Suprapubic skin (tissue), 4 donors: ENCODE results near the gene SMR3A.

Experiments
- POLR2A ChIP-seq, 2 donors: fragments of 450-650 bp; IDR thresholded peaks; one replicate each; pipeline ENCODE4 v1.6.1; 2017; ENCODE audit warnings: antibody characterized with exemption in 2 of 2, mild to moderate bottlenecking in 2 of 2, moderate library complexity in 2 of 2
- POLR2AphosphoS5 ChIP-seq, 3 donors: sonication (generic); formaldehyde crosslinking; IDR thresholded peaks; one replicate each; pipeline ENCODE4 v1.6.1; 2017; ENCODE audit warnings: antibody characterized with exemption in 3 of 3

DNA sequence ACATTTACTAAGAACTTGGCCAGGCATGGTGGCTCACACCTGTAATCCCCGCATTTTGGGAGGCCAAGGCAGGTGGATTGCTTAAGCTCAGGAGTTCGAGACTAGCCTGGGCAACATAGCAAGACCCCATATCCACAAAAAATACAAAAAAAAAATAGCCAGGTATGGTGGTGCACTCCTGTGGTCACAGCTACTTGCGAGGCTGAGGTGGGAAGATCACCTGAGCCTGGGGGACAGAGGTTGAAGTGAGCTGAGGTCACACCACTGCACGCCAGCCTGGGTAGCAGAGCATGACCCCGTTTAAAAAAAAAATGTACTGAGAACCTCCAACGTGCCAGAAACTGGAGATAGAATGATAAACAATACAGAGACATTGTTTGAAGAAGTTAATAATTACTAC is 45.2 kb downstream of the SMR3A start:
- no peak for TF ChIP-seq POLR2AphosphoS5 (IDR thresholded peaks at IDR 0.05)
- no peak for TF ChIP-seq POLR2A (IDR thresholded peaks at IDR 0.05)
